ENCODE measurements around the gene RBMS3. TPM values are rescaled to one million over a fixed set of nuclear protein-coding genes. Genes with fewer than 3 reads are reported as not detected.

RBMS3 gene
- total RNA-seq, 1 donor from 2014 or later: 33.0 TPM

DNA sequence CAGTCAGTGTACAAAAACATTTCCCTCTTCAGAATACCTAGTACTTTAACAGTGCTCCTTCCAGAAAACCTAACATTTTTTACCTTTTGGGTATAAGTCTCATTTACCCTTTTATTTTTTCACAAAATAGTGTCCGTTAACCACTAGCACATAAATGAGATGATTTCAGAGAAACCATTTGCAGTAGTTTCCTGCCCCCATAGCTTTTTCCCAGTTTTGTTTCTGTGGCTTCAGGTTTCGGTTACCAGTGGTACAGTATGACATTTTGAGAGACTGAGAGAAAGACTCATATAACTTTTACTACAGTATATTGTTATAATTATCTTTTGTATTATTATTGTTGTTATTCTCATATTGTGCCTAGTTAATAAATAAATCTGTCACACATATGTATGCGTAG lies 6.2 kb upstream of the RBMS3 start:
- DNase-seq (ENCODE audit: low read depth) (no peak), FAIRE-seq (no peak)
- no peaks in the 10 kb centered on the region for H4K20me1 ChIP-seq (ENCODE audit: insufficient read depth, low read length)
- H3K27me3 ChIP-seq (ENCODE audit: insufficient read depth, low read length): no peaks in the 10 kb centered on the region
- Mint-ChIP-seq H3K4me3 (ENCODE audit: unreplicated experiment) (no peak overlapping the region), H3K9me3 (ENCODE audit: unreplicated experiment) (no peaks in the 10 kb centered on the region), H3K27me3 (ENCODE audit: low read depth, unreplicated experiment) (no peaks in the 10 kb centered on the region), H3K36me3 (ENCODE audit: low read depth, unreplicated experiment) (no peaks in the 10 kb centered on the region), H3K27ac (ENCODE audit: unreplicated experiment) (no peak overlapping the region), H3K4me1 (ENCODE audit: low read depth, unreplicated experiment) (peaks cover 10% of the 10 kb centered on the region)
- H3K4me2 ChIP-seq (ENCODE audit: low read length): no peak overlapping the region
- H3K4me1 ChIP-seq (ENCODE audit: insufficient read depth, low read length): peaks cover 7% of the 10 kb centered on the region
- H2AFZ ChIP-seq (ENCODE audit: low read depth, low read length): no peak overlapping the region
- peaks cover 7% of the 10 kb centered on the region for H3K79me2 ChIP-seq (ENCODE audit: insufficient read depth, low read length)
- no peak overlapping the region for H3K4me3 ChIP-seq (ENCODE audit: insufficient read depth, low read depth, low read length)
- TF ChIP-seq EZH2 (IDR thresholded peaks at IDR 0.05; ENCODE audit: insufficient read depth, low read length): no peak
- TF ChIP-seq, protein P1, sequence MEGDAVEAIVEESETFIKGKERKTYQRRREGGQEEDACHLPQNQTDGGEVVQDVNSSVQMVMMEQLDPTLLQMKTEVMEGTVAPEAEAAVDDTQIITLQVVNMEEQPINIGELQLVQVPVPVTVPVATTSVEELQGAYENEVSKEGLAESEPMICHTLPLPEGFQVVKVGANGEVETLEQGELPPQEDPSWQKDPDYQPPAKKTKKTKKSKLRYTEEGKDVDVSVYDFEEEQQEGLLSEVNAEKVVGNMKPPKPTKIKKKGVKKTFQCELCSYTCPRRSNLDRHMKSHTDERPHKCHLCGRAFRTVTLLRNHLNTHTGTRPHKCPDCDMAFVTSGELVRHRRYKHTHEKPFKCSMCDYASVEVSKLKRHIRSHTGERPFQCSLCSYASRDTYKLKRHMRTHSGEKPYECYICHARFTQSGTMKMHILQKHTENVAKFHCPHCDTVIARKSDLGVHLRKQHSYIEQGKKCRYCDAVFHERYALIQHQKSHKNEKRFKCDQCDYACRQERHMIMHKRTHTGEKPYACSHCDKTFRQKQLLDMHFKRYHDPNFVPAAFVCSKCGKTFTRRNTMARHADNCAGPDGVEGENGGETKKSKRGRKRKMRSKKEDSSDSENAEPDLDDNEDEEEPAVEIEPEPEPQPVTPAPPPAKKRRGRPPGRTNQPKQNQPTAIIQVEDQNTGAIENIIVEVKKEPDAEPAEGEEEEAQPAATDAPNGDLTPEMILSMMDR (IDR thresholded peaks at IDR 0.05; ENCODE audit: insufficient read depth, low read depth, low read length): no peak
- H3K36me3 ChIP-seq (ENCODE audit: insufficient read depth, low read length): no peaks in the 10 kb centered on the region
- no peaks in the 10 kb centered on the region for H3K9me3 ChIP-seq (ENCODE audit: insufficient read depth, low read depth, low read length)
- H3K27ac ChIP-seq (ENCODE audit: low read depth, low read length): no peak overlapping the region
- H3K9ac ChIP-seq (ENCODE audit: low read length): no peak overlapping the region

DNA sequence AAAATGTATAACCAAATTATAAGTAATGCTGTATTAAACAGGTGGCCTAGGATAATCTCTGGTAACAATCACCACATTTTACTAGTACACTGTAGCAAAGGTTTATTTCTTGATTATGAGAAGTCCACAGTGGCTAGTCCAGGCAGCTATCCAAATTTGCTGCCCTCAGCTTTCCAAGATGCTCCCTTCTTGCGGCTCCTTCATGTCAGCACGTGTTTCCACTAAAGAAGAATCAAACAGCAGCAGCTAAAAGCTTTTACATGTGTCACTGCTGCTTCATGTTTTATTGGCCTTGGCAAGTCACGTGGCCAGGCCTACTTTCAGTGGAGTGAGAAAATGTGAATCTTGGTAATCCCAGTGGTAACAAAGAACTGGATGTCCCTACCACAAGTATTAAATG lies 5.6 kb upstream of the RBMS3 start:
- no peaks in the 10 kb centered on the region for H3K9me3 Mint-ChIP-seq (ENCODE audit: unreplicated experiment)
- H2AFZ ChIP-seq (ENCODE audit: low read depth, low read length): no peak overlapping the region
- no peak overlapping the region for H3K4me3 Mint-ChIP-seq (ENCODE audit: unreplicated experiment)
- no peaks in the 10 kb centered on the region for H3K27me3 Mint-ChIP-seq (ENCODE audit: low read depth, unreplicated experiment)
- H3K79me2 ChIP-seq (ENCODE audit: insufficient read depth, low read length): peaks cover 9% of the 10 kb centered on the region
- no peak for TF ChIP-seq EZH2 (IDR thresholded peaks at IDR 0.05; ENCODE audit: insufficient read depth, low read length)
- no peaks in the 10 kb centered on the region for H4K20me1 ChIP-seq (ENCODE audit: insufficient read depth, low read length)
- peaks cover 11% of the 10 kb centered on the region for H3K4me1 ChIP-seq (ENCODE audit: insufficient read depth, low read length)
- no peaks in the 10 kb centered on the region for H3K27me3 ChIP-seq (ENCODE audit: insufficient read depth, low read length)
- no peak overlapping the region for H3K4me2 ChIP-seq (ENCODE audit: low read length)
- H3K9ac ChIP-seq (ENCODE audit: low read length): no peak overlapping the region
- H3K27ac Mint-ChIP-seq (ENCODE audit: unreplicated experiment): no peak overlapping the region
- no peaks in the 10 kb centered on the region for H3K9me3 ChIP-seq (ENCODE audit: insufficient read depth, low read depth, low read length)
- no peak overlapping the region for H3K4me3 ChIP-seq (ENCODE audit: insufficient read depth, low read depth, low read length)
- peaks cover 13% of the 10 kb centered on the region for H3K4me1 Mint-ChIP-seq (ENCODE audit: low read depth, unreplicated experiment)
- H3K36me3 ChIP-seq (ENCODE audit: insufficient read depth, low read length): no peaks in the 10 kb centered on the region
- FAIRE-seq: no peak
- H3K27ac ChIP-seq (ENCODE audit: low read depth, low read length): no peak overlapping the region
- DNase-seq (ENCODE audit: low read depth): peak; percentile 21
- H3K36me3 Mint-ChIP-seq (ENCODE audit: low read depth, unreplicated experiment): no peaks in the 10 kb centered on the region

DNA sequence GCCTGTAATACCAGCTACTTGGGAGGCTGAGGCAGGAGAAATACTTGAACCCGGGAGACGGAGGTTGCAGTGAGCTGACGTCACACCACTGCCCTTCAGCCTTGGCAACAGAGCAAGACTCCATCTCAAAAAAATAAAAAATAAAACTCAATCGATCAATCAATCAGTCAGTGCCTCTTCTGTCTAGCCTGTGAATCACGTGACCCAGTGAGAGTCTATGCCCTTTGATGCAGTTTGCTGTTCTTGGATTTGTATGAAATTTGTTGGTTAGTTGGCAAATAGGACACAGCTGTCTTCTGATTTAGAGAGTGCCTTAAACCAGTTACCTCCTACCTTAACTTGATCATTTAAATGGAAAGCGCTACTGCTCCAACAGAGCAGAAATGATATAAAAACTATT lies 3.6 kb upstream of the RBMS3 start:
- Histone ChIP-seq H2AFZ (ENCODE audit: low read depth, low read length) (no peak overlapping the region), H3K9me3 (ENCODE audit: insufficient read depth, low read depth, low read length) (no peaks in the 10 kb centered on the region), H3K4me3 (ENCODE audit: insufficient read depth, low read depth, low read length) (no peak overlapping the region), H4K20me1 (ENCODE audit: insufficient read depth, low read length) (no peaks in the 10 kb centered on the region), H3K36me3 (ENCODE audit: insufficient read depth, low read length) (no peaks in the 10 kb centered on the region), H3K27ac (ENCODE audit: low read depth, low read length) (no peak overlapping the region), H3K4me1 (ENCODE audit: insufficient read depth, low read length) (peaks cover 11% of the 10 kb centered on the region), H3K27me3 (ENCODE audit: insufficient read depth, low read length) (no peaks in the 10 kb centered on the region), H3K79me2 (ENCODE audit: insufficient read depth, low read length) (peaks cover 21% of the 10 kb centered on the region), H3K9ac (ENCODE audit: low read length) (no peak overlapping the region), H3K4me2 (ENCODE audit: low read length) (no peak overlapping the region)
- no peaks in the 10 kb centered on the region for H3K9me3 Mint-ChIP-seq (ENCODE audit: unreplicated experiment)
- no peak overlapping the region for H3K27ac Mint-ChIP-seq (ENCODE audit: unreplicated experiment)
- DNase-seq (ENCODE audit: low read depth): no peak
- H3K36me3 Mint-ChIP-seq (ENCODE audit: low read depth, unreplicated experiment): no peaks in the 10 kb centered on the region
- H3K27me3 Mint-ChIP-seq (ENCODE audit: low read depth, unreplicated experiment): no peaks in the 10 kb centered on the region
- H3K4me1 Mint-ChIP-seq (ENCODE audit: low read depth, unreplicated experiment): peaks cover 13% of the 10 kb centered on the region
- TF ChIP-seq, protein P1 (IDR thresholded peaks at IDR 0.05; ENCODE audit: insufficient read depth, low read depth, low read length): no peak
- TF ChIP-seq EZH2 (IDR thresholded peaks at IDR 0.05; ENCODE audit: insufficient read depth, low read length): no peak
- no peak for FAIRE-seq
- no peak overlapping the region for H3K4me3 Mint-ChIP-seq (ENCODE audit: unreplicated experiment)
